Measurements from ENCODE around the gene MANBA.
"Not testable (repeated sequence)": the region's sequence is repeated elsewhere in the genome, so short reads cannot be mapped to it uniquely, and the experiment has no call there.

The MANBA gene

GRCh38 chr4:102761906-102762305, 1.1 kb upstream of the MANBA start:
- DNase-seq (ENCODE audit: low read depth in 2 of 2), result no peak

- no peak for DNase-seq (ENCODE audit: low read depth in 2 of 2)
Observed at GRCh38 chr4:102761296-102761701, 531 bp upstream of the MANBA start.

GRCh38 chr4:102759831-102760644, 730 bp downstream of the MANBA start:
- no peak for DNase-seq (ENCODE audit: low read depth in 2 of 2)

GRCh38 chr4:102758241-102759160, 2.3 kb downstream of the MANBA start:
- no peak for DNase-seq (ENCODE audit: low read depth in 2 of 2)

GRCh38 chr4:102757681-102758080, 3.1 kb downstream of the MANBA start:
- DNase-seq (ENCODE audit: low read depth in 2 of 2), result no peak

GRCh38 chr4:102754044-102754443, 6.7 kb downstream of the MANBA start:
- DNase-seq (ENCODE audit: low read depth in 2 of 2), result no peak

- DNase-seq (ENCODE audit: low read depth in 2 of 2), result no peak
Observed at GRCh38 chr4:102751941-102752340, 8.8 kb downstream of the MANBA start.

- not testable (repeated sequence) for DNase-seq (ENCODE audit: low read depth in 2 of 2)
Observed at GRCh38 chr4:102743352-102743751, 17.4 kb downstream of the MANBA start.

- DNase-seq (ENCODE audit: low read depth in 2 of 2), result not testable (repeated sequence)
Observed at GRCh38 chr4:102738802-102739201, 22.0 kb downstream of the MANBA start.

GRCh38 chr4:102736636-102737549, 23.9 kb downstream of the MANBA start:
- no peak for DNase-seq (ENCODE audit: low read depth in 2 of 2)

GRCh38 chr4:102735582-102735981, 25.2 kb downstream of the MANBA start:
- DNase-seq (ENCODE audit: low read depth in 2 of 2), result no peak

GRCh38 chr4:102734591-102735385, 26.0 kb downstream of the MANBA start:
- no peak for DNase-seq (ENCODE audit: low read depth in 2 of 2)

- DNase-seq (ENCODE audit: low read depth in 2 of 2), result no peak
Observed at GRCh38 chr4:102734116-102734515, 26.7 kb downstream of the MANBA start.

- no peak for DNase-seq (ENCODE audit: low read depth in 2 of 2)
Observed at GRCh38 chr4:102733084-102733483, 27.7 kb downstream of the MANBA start.

GRCh38 chr4:102732678-102733077, 28.1 kb downstream of the MANBA start:
- DNase-seq (ENCODE audit: low read depth in 2 of 2), result no peak

GRCh38 chr4:102730968-102731533, 29.7 kb downstream of the MANBA start:
- no peak for DNase-seq (ENCODE audit: low read depth in 2 of 2)

GRCh38 chr4:102729486-102729885, 31.3 kb downstream of the MANBA start:
- not testable (repeated sequence) for DNase-seq (ENCODE audit: low read depth in 2 of 2)

GRCh38 chr4:102726919-102727318, 33.8 kb downstream of the MANBA start:
- DNase-seq (ENCODE audit: low read depth in 2 of 2), result not testable (repeated sequence)

- DNase-seq (ENCODE audit: low read depth in 2 of 2), result no peak
Observed at GRCh38 chr4:102726068-102726467, 34.7 kb downstream of the MANBA start.

- DNase-seq (ENCODE audit: low read depth in 2 of 2), result no peak
Observed at GRCh38 chr4:102725229-102725628, 35.5 kb downstream of the MANBA start.

All from stimulated activated CD4-positive, alpha-beta T cell treated with anti-CD3 and anti-CD28 coated beads, Interleukin-1b, Interleukin-23, amount 100 ng/mL, for 1 hour (primary cell).